M059J (cell line): Measurements from ENCODE around the gene TXNDC5. TPM values are rescaled to one million over a fixed set of nuclear protein-coding genes. Genes with fewer than 3 reads are reported as not detected.
"Not testable (repeated sequence)": the region's sequence is repeated elsewhere in the genome, so short reads cannot be mapped to it uniquely, and the experiment has no call there.

ENCODE experiments used
- DNase-seq: peaks from one replicate; pipeline ENCODE4 v3.0.0-alpha.2; 2012; ENCODE audit warnings: low read depth
- total RNA-seq: library from RNA; depleted of rRNA; stranded (reverse); fragments of >200 nt; shearing (Covaris generic); gene quantifications from 2 replicates; pipeline ENCODE4 v1.2.3, GENCODE V29; 2014

TXNDC5 gene
- total RNA-seq, 1 experiment from 2014 or later = 601 TPM

DNA sequence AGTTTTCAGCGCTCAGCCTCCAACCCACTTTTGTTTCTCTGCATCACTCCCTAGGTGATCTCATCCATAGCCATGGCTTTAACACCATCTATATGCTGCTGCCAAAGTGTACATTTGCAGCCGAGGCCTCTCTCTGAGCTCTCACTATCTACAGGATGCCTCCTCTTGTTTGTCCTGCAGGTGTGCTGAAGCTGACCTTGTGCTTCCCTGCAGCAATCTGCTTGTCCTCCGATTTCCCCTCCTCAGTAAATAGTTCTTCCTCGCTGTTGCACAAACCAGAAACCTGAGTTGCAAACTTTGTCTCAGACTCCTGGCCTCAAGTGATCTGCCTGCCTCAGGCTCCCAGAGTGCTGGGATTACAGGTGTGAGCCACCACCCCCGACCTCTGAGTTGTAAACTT lies 3.7 kb upstream of the TXNDC5 start:
- no peak for DNase-seq

DNA sequence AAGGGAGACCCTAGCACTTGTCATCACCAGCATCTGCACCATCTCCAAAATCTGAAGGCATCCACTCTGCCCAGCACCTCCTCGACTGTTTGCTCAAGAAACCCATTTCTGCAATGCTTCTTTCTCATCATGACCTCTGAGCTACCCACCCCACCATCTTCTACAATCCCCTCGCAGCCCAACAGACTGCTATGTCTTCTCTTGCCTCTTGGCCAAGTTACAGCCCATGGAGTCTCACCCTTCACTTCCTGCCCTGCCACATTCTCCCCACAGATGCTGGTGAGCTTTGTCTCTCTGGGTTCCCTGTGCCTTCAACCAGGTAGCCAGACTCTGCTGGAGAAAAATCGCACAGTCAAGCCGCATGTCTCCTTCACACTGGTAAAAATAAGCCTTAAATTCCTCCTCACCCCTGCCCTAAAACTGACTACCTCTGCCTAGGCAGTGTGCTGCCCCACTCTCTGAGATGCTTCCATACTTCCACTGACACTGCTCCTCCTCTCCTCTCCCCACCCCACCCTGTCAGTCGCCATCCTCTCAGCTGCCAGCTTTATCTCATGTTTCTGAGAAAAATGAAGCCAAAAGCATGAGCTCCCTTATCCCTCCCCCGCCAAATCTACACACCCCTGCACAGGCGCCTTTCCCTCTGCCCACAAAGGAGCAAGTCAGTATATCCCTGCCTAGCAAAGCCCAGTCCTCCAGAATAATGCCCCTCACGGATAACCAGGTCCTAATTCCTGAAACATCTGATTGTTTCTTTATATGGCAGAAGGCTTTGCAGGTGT lies 2.3 kb upstream of the TXNDC5 start:
- no peak for DNase-seq

DNA sequence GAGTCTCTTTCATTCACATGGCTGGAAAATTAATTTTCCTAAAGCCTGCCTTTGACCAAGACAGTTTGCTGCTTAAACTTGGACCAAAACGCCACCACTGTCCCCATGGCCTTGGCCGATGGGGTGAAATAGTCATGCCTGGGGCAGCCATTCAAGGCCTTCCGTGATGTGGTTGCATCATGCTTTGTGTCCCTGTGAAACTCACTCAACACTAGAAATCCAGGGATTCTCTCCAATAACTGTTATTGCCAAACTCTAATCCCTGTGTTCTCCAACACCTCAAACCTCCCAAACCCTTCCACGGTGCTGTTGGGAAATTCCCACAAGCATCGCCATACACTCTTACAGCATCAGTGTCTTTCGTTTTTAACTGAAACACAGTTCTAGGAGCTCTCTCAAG lies 1.4 kb upstream of the TXNDC5 start:
- no peak for DNase-seq

DNA sequence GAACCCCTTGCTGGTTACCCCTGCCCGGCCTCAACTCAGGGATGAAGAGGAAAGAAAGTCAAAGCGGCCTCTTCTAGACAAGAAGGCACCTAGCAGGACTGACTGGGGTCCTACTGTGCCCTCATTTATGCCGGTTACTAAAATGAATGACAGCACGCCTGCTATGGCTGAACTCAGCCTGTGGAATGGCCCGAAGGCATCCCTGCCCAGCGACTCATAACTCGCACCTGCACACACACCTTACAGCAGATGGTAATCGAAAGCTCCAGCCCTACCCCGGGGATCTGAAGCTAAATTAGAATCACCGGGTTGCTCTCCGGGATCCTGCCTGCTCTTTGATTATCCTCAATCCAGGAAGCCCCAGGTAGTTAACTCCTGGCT lies 747 bp upstream of the TXNDC5 start:
- DNase-seq = no peak

DNA sequence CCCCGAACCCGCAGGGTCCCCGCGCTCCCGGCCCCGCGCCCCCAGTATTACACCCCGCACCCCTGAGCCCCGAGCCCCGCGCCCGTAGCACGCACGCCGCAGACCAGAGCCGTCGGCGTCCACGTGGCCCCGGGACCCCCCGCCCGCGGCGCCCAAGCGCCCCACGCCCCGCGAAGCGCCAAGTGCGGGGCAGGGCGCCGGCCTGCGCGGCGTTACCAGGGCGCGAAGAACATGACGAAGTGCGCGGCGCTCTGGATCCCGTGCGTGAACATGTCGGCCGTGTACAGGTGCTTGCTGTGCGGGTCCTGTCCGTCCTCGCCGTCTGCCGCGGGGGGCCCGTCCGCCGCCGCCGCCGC lies 312 bp downstream of the TXNDC5 start:
- no peak for DNase-seq

DNA sequence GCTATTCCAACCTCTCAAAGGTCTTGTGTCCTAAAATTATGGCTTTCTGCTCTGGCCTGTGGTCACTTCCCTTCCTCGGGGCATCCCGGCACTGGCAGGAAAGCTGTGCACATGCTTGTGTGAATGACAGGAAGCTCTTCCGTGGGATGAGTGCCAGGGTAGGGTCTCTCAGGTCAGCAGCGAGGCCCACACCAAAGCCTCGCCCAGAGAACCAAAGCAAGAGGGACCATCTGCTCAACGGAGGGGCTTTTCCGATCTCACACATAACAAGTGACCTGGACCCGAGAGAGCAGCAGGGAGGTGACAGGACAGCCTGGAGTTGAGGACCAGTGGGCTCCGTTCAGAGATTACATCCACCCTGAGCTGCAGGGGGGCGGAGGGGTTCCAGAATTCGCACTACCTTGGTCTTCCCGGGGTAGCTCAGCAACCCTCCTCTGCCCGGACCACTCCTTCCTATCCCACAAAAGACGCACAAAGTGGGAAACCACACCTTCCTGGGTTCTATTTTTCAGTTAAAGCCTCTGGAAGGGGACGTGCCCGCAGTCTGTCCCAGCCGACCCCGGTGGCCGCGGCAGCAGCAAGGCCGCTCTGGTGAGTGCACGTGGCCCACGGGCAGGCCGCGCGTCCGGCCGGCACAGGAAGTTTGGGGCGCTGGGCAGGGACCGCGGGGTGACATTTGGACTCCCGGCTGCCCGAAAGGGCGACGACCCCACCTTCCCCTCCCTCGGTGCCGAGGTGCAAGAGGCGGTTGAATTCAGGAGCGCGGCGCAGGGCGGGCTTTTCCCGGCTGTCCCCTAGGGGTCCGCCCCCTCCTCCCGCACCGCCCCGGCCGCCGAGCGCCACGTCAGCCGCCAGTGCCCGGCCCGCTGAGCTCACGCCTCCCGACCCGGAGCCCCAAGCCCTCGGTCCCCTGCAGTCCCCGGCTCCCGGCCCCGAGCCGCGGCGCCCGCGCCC lies 988 bp downstream of the TXNDC5 start:
- DNase-seq = peak; percentile 61

DNA sequence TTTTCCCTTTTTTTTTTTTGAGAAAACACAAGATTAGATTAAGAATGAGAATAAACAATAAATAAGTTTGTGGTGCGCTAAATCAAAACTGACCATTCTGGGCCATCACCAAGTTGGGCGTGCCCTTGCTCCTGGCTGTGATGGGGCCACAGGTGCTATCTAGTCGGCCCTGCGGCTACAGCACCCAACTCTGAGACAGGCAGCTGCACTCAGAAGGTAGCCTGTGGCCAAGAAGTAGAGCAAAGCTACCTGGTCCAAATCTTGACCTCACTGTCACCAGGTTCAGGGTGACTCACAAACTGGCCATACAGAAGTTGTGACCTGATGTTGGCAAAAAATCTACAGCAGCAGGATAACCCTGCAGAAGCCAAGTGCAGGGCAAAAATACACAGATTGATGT lies 3.4 kb downstream of the TXNDC5 start:
- no peak for DNase-seq

DNA sequence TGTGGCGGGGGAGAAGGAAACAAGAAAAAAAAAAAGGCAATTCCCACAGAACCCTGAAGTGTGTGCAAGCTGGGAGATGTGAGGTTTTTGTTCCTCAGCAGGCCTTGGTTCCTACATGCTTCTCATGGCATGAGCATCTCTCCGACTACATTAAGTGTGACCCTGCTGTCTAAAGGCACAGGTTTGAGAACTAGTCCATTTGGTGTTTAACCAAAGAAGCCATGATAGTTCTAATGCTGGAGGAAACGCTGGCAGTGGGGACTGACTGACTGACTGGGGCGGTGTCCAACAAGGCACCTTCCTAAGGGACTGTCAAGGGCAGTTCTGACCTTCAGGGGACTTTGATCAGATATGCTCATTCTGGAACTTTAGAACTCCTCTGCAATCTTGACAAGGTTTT lies 3.8 kb downstream of the TXNDC5 start:
- DNase-seq = no peak

DNA sequence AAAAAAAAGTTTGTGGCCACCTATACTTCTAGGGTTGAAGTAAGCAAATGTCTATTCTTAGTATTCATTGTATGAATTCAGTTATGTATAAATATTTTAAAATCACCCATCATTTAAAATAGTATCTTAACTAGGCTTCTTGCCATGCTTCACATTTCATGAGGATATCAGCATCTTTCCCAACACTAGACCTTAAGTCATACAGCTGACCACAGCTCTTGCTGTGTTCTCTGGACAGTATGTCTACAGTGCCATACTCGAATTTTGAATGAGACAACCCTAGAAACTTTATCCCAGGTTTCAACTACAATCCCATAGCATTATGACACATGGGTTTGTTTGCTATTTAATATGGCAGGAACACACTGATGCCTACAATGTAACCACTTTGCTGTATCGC lies 5.2 kb downstream of the TXNDC5 start:
- no peak for DNase-seq

DNA sequence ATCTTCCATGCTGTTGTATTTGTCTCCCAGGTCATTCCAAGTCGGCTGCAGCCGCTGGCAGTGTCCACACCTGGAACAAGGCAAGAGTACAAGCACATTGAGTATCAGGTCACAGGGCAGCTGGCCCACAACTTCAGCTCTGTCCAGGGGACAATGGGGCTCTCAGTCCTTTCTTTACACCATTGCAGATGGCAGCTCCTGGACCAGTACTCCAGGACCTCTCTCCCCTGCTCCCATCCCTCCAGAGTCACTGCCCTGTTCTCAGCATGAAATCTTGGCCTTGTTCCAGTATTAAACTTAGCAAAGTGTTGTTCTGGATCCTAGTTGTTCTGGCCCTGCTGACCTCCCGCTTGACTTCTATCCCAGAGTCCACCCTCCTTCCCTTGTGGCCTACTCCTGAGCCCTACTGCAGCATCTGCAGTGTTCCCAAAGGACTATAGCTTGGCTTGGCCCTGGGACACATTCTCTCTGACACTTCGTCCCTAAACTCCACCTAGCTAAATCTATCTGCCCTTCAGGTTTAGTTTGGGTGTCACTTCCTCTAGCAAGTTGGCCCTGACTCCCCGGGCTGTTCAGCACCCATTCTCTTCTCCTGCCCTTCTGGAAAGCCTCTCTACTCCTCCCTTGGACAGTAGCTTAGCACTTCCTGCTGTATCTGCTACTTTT lies 5.8 kb downstream of the TXNDC5 start:
- DNase-seq = no peak

DNA sequence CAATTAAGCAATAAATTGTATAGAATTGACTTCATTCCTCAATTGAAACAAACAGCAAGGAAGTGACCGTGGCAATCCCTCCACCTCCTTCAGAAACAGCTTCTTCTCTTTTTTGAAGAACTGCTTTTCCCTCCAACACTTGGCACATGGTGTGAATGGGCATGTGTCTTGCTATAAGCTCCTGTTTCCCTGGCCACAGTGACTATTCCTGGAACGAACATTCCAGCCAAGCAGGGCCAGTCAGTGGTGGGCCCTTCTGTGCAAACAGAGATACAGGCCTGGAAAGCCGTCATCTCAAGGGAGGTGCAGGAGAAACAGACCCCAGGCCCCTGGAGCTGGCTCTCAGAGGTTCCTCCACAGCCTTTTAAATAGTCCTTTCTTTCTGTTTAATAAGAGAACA lies 6.9 kb downstream of the TXNDC5 start:
- DNase-seq = no peak

DNA sequence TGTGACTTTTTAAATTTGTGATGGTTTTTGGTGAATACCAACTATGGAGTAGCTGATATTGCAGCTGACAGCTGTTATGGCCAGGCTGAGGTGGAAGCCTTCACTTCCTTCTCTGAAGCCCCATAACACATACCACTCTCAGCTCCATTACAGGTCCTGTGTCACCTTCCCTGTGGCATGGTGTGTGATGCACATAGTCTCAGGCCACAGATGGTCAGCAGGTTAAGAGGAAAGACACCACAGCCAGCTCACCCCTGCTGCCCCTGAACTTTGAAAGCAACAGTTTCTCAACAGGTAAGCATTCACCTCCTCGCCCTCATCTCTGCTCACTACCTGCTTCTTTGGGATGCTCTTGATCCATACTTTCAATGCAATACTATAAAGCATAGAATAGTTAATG lies 7.7 kb downstream of the TXNDC5 start:
- DNase-seq = no peak

DNA sequence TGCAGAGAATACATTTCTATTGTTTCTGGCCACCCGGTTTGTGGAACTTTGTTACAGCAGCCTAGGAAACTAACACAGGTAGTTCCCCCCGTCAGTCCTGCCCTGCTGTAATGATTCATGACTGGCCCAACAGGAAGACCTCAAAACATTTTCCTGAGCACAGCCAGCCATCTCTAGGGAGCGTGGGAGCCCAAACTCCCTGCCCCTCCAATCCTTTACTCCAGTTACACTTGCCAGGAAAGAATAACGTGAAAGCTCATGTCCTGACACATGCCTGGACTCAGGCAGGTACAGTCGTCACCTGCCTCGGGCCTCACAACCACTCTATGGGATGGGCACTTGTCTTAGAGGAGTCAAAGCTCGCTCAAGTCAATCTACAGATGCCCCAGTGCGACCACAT lies 8.4 kb downstream of the TXNDC5 start:
- no peak for DNase-seq

DNA sequence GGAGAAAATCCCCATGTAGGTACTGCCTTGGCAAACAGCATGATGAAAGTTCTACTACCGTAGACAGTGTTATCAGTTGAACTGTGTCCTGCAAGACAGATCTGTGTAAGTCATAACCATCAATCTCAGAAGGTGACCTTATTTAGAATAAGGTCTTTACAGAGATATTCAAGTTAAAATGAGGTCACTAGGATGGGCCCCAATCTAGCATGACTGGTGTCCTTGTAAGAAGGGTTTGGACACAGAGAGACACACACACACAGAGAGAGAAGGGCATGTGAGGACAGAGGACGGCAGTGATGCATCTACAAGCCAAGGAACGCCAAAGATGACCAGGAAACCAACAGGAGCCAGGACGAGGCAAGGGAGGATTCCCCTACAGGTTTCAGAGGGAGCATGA lies 8.8 kb downstream of the TXNDC5 start:
- no peak for DNase-seq

DNA sequence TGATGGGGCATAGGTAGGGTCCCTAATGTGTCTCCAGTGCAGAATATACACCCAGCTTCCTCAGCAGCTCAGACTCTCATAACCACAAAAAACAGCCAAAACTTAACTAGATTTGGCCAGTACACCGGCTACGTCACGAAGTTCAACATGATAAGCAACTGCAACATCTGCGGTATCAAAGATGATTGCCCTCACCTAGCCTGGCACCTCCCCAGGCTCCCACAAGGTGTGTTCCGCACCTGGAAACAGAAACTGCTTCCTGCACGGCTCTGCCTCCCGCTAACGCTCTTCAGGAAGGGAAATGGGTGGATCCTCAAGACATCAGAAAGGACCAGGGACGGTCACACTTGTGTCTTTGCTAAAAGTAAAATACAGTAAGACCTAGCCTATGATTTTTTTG lies 9.5 kb downstream of the TXNDC5 start:
- no peak for DNase-seq

DNA sequence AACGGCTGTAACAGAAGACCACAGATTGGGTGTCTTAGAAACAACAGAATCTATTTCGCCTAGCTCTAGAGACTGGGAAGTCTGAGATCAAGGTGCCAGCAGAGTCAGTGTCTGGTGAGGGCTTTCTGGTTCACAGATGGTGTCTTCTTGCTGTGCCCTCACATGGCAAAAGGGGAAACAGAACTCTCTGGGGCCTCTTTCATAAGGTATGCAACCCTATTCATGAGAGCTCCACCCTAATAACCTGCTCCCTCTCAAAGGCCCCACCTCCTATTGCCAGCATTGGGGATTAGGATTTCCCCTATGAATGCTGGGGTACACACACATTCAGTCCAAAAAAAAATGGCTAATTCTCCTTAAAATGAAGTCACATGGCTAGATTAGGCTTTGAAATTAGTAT lies 10.0 kb downstream of the TXNDC5 start:
- DNase-seq = no peak

DNA sequence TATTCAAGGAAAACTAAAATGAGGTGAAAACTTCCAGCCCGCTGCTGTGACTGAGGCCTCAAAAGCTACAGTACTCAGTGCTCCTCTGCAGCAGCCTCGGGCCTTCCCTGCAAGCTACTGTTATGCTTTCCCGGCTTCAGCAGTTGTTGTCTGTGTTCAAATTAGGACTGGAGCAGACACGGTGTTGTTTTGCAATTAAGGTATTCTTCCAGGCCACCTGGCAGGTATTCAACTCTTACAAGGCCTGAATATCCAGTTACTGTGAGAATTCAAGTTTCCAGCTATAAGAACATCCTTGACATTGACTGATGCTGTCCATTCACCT lies 10.7 kb downstream of the TXNDC5 start:
- no peak for DNase-seq

DNA sequence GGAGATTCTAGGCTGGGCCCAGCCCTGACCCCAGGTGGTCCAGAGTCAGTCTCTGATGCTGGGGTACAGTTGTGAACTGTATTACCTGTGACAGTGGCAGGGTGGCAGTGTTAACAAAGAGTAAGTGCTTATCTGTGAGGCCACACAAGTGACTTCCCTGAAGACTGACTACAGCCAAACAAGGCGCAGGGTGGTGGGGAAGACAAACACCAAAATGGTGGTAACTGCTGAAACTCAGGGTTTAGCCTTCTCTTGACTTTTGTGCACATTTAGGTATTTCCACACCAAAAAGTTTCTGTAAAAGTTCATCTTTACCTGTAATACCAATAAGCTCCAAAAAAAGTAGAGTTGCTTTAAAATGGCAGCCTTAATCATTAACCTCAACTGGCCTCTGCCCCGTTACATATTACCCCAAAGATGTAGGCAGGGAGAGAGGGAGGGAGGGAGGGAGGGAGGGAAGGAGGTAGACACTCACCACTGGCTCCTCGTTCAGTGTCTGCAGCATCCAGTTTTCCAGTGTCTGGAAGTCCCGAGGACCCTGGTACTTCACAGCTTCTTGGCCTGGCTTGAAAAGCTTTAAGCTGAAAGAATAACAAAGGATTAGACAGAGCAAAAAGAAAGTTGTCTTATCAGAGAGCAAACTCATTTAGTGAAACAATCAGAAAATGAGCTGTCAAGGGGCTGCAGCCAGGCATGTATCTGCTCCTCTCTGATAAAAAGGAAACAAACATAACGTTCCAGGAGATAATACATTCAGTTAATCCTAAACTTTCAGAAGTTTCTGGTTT lies 11.3 kb downstream of the TXNDC5 start:
- no peak for DNase-seq

DNA sequence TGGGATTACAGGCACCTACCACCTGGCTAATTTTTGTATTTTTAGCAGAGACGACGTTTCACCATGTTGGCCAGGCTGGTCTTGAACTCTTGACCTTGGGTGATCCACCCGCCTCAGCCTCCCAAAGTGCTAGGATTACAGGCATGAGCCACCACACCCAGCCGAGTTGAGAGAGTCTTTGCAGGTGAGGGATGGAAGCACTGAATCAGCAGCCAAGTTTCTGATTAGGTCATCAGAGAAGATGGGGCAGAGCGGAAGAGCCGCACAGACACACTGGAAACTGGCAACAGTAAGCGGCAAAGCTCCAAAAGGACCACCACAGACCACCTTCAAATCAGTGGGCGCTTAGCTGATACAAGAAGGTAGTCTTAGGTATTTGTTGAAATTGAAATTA lies 12.4 kb downstream of the TXNDC5 start:
- not testable (repeated sequence) for DNase-seq

DNA sequence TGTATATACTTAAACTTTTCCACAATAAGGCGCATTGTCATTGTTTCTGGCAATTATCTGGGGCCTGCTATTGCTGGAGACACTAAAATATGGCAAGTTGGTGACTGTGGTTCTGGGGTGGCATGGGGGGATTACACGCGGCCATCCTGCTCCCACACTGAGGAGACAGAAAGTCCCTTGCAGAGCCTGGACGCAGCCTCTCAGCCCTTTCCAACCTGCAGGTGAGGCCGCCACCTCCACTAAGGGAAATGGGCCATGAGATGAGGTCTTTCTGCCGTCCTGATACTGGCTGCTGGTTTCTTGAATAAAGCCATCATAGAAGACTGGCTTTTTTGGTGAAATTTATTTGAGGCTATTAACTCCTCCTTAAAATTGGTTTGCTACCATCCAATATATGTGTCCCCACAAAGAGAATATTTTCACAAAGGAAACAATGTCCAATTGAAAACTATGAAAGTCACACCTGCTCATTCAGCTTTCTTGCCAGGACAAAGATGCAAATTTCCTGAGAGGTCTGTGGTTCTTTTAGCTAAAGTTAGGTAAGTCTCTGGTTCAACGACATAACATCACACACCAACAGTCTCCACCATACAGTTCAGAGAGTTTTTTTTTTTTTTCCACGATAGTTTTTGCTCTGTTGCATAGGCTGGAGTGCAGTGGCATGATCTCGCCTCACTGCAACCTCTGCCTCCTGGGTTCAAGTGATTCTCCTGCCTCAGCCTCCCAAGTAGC lies 13.0 kb downstream of the TXNDC5 start:
- DNase-seq = no peak

DNA sequence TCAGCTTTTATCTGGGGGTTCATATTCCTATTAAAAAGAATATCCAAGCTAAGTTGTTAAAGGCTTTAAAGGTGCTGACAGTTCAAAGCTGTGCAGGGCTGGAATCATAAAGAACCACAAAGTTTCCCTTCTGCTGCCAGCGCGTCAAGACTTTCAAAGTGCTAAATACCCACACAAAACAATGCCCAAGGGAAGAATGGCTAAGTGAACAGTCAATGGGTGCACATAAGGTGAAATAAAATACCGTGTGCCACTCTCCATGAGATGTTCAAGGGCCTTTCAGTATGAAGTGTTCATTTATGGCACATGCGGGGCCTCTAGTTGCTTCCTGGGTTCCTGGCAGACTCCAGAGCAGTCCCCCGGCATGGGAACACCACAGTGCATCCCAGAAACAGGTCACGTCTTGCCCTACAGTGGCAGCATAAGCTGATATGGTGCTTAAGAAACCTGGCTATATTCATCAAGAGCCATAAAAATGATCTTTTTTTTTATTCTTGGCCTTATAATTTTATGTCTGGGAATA lies 14.1 kb downstream of the TXNDC5 start:
- no peak for DNase-seq
